Transverse colon (tissue), 4 donors: ENCODE measurements around the gene SMIM11. TPM values are rescaled to one million over a fixed set of nuclear protein-coding genes. Genes with fewer than 3 reads are reported as not detected.
"Not testable (repeated sequence)": the region's sequence is repeated elsewhere in the genome, so short reads cannot be mapped to it uniquely, and the experiment has no call there.

Experiments
- DNase-seq: peaks from one replicate; pipeline ENCODE4 v3.0.0-alpha.2; 2019
- H3K27ac ChIP-seq, 4 donors: fragments of 200-600 bp; sonication (generic); 2 replicates each; pipeline ENCODE4 v1.5.1; 2016 to 2018; ENCODE audit warnings: inconsistent platforms in 4 of 4
- H3K27me3 ChIP-seq: fragments of 200-600 bp; sonication (generic); 2 replicates; pipeline ENCODE4 v1.5.1; 2017; ENCODE audit warnings: inconsistent platforms
- H3K36me3 ChIP-seq, 4 donors: fragments of 200-600 bp; sonication (generic); 2 replicates each; pipeline ENCODE4 v1.5.1; 2017 to 2019; ENCODE audit warnings: inconsistent platforms in 4 of 4
- H3K4me1 ChIP-seq, 4 donors: fragments of 200-600 bp; sonication (generic); 2 replicates each; pipeline ENCODE4 v1.5.1; 2017 to 2020; ENCODE audit warnings: inconsistent platforms in 4 of 4
- H3K4me3 ChIP-seq, 4 donors: fragments of 200-600 bp; sonication (generic); 1 replicate in 1 of 4; 2 replicates in 3 of 4; pipeline versions ENCODE4 v1.5.1 to v1.6.1; 2017 to 2019; ENCODE audit warnings: inconsistent platforms in 4 of 4
- H3K9me3 ChIP-seq, 2 donors: fragments of 200-600 bp; sonication (generic); 2 replicates each; pipeline ENCODE4 v1.5.1; 2017 to 2019; ENCODE audit warnings: inconsistent platforms in 2 of 2
- WGBS, 2 donors: methylation state at CpG; one replicate each; pipeline ENCODE4 v1.1.5; 2018; ENCODE audit warnings: low coverage in 1 of 2; 5-methylcytosine and 5-hydroxymethylcytosine counted together
- in situ Hi-C, 4 donors: fragments of 200-750 bp; cut with MboI; loops; one replicate each; pipeline versions ENCODE4 v1.15.0 to v1.15.1; 2017; ENCODE audit warnings: low sequenced_read_pairs in 3 of 4, low pct_ligation_motif_present in 1 of 4, low pct_unique_long_range_greater_than_20kb in 1 of 4
- intact Hi-C: fragments of 100-400 bp; cut with DNase I; formaldehyde crosslinking; loops from one replicate; pipeline ENCODE4 v1.15.1; 2023; ENCODE audit warnings: low total_unique reads
- total RNA-seq, 4 donors: library from RNA; depleted of rRNA; stranded (reverse); fragments of >200 nt; gene quantifications; one replicate each; pipeline ENCODE4 v1.1.0, GENCODE V29; 2016

The SMIM11 gene
- total RNA-seq, 4 donors from 2014 or later, result 2.2 to 11.7 (median 5.1) TPM

GRCh38 chr21:34383724-34384415, 8.6 kb downstream of the SMIM11 start:
- H3K27ac ChIP-seq, DNase-seq, H3K4me1 ChIP-seq, H3K4me3 ChIP-seq, in situ Hi-C loops, H3K36me3 ChIP-seq, H3K9me3 ChIP-seq, intact Hi-C loops, H3K27me3 ChIP-seq: not testable (repeated sequence)
- WGBS, 2 donors, result no CpG with 5 or more reads among the region's 14 CpGs

GRCh38 chr21:34400522-34400921, 25.2 kb downstream of the SMIM11 start:
- H3K9me3 ChIP-seq, in situ Hi-C loops: not testable (repeated sequence)

GRCh38 chr21:34404742-34405141, 29.4 kb downstream of the SMIM11 start:
- no CpG with 5 or more reads among the region's 5 CpGs for WGBS, 2 donors
- in situ Hi-C loops, DNase-seq, H3K4me1 ChIP-seq, H3K36me3 ChIP-seq, intact Hi-C loops, H3K9me3 ChIP-seq, H3K4me3 ChIP-seq, H3K27me3 ChIP-seq, H3K27ac ChIP-seq: not testable (repeated sequence)

More at GRCh38 chr21:34400522-34400921, 25.2 kb downstream of the SMIM11 start:
- H3K4me3 ChIP-seq, H3K27ac ChIP-seq, H3K36me3 ChIP-seq, H3K4me1 ChIP-seq, DNase-seq, H3K27me3 ChIP-seq, intact Hi-C loops: not testable (repeated sequence)
- no CpG with 5 or more reads among the region's 5 CpGs for WGBS, 2 donors

GRCh38 chr21:34405686-34406085, 30.4 kb downstream of the SMIM11 start:
- in situ Hi-C loops, result not testable (repeated sequence)
- no CpG with 5 or more reads among the region's 2 CpGs for WGBS, 2 donors

GRCh38 chr21:34406102-34406501, 30.8 kb downstream of the SMIM11 start:
- H3K4me3 ChIP-seq, H3K27ac ChIP-seq, H3K9me3 ChIP-seq, in situ Hi-C loops, intact Hi-C loops, H3K4me1 ChIP-seq, H3K36me3 ChIP-seq, DNase-seq, H3K27me3 ChIP-seq: not testable (repeated sequence)
- WGBS, 2 donors, result no CpG with 5 or more reads among the region's 6 CpGs

More at GRCh38 chr21:34405686-34406085, 30.4 kb downstream of the SMIM11 start:
- DNase-seq, H3K27me3 ChIP-seq, H3K4me3 ChIP-seq, H3K9me3 ChIP-seq, intact Hi-C loops, H3K4me1 ChIP-seq, H3K27ac ChIP-seq, H3K36me3 ChIP-seq: not testable (repeated sequence)

GRCh38 chr21:34406676-34407075, 31.4 kb downstream of the SMIM11 start:
- intact Hi-C loops, H3K4me1 ChIP-seq, H3K4me3 ChIP-seq, H3K36me3 ChIP-seq, H3K9me3 ChIP-seq, in situ Hi-C loops, H3K27ac ChIP-seq, H3K27me3 ChIP-seq, DNase-seq: not testable (repeated sequence)
- WGBS, 2 donors, result no CpG with 5 or more reads among the region's 2 CpGs

- H3K4me1 ChIP-seq, H3K27me3 ChIP-seq, H3K36me3 ChIP-seq, H3K27ac ChIP-seq, in situ Hi-C loops, H3K9me3 ChIP-seq, H3K4me3 ChIP-seq, intact Hi-C loops, DNase-seq: not testable (repeated sequence)
- no CpG with 5 or more reads among the region's 9 CpGs for WGBS, 2 donors
These were observed 32.0 kb downstream of the SMIM11 start for GRCh38 chr21:34407294-34407693.

- in situ Hi-C loops, H3K36me3 ChIP-seq, H3K27ac ChIP-seq, H3K27me3 ChIP-seq, intact Hi-C loops, H3K9me3 ChIP-seq, H3K4me1 ChIP-seq, H3K4me3 ChIP-seq, DNase-seq: not testable (repeated sequence)
- WGBS, 2 donors, result no CpG with 5 or more reads among the region's 5 CpGs
These were observed 42.3 kb downstream of the SMIM11 start for GRCh38 chr21:34417448-34418077.

GRCh38 chr21:34423805-34424204, 48.5 kb downstream of the SMIM11 start, which contains the start of gene SMIM34:
Gene SMIM34, minus strand, starts transcription at chr21:34423951. Its CDS starts 112 bp downstream, at chr21:34423839.
- in situ Hi-C loops, H3K4me3 ChIP-seq, DNase-seq, H3K36me3 ChIP-seq, H3K27me3 ChIP-seq, H3K4me1 ChIP-seq, intact Hi-C loops, H3K9me3 ChIP-seq, H3K27ac ChIP-seq: not testable (repeated sequence)
- WGBS, 2 donors, result no CpG with 5 or more reads among the region's 4 CpGs

- intact Hi-C loops, H3K4me3 ChIP-seq, H3K36me3 ChIP-seq, H3K27me3 ChIP-seq, in situ Hi-C loops, H3K4me1 ChIP-seq, DNase-seq, H3K9me3 ChIP-seq, H3K27ac ChIP-seq: not testable (repeated sequence)
- WGBS, 2 donors, result no CpG with 5 or more reads among the region's 8 CpGs
These were observed 52.0 kb downstream of the SMIM11 start for GRCh38 chr21:34427339-34427738.

- H3K27ac ChIP-seq, H3K27me3 ChIP-seq, H3K4me3 ChIP-seq, H3K9me3 ChIP-seq, DNase-seq, H3K4me1 ChIP-seq, in situ Hi-C loops, intact Hi-C loops, H3K36me3 ChIP-seq: not testable (repeated sequence)
- no CpG with 5 or more reads among the region's 6 CpGs for WGBS, 2 donors
These were observed 53.1 kb downstream of the SMIM11 start for GRCh38 chr21:34428441-34428840.
